Thyroid gland (tissue), 4 donors: ENCODE results near the gene STT3B. TPM values are rescaled to one million over a fixed set of nuclear protein-coding genes. Genes with fewer than 3 reads are reported as not detected.
A peak's percentile ranks its signal among the peaks of the same experiment; 100 is the strongest.

Experiments
- DNase-seq, 2 donors: peaks; one replicate each; pipeline ENCODE4 v3.0.0-alpha.2; 2019
- H3K27ac ChIP-seq, 3 donors: fragments of 200-600 bp; sonication (generic); 1 replicate in 2 of 3; 2 replicates in 1 of 3; pipeline ENCODE4 v1.5.1; 2016 to 2019; ENCODE audit warnings: mild to moderate bottlenecking in 1 of 3, moderate library complexity in 1 of 3
- H3K27me3 ChIP-seq: fragments of 200-600 bp; sonication (generic); one replicate; pipeline ENCODE4 v1.5.1; 2019
- H3K36me3 ChIP-seq, 2 donors: fragments of 200-600 bp; sonication (generic); one replicate each; pipeline ENCODE4 v1.5.1; 2016 to 2019
- H3K4me1 ChIP-seq, 2 donors: fragments of 200-600 bp; sonication (generic); one replicate each; pipeline ENCODE4 v1.5.1; 2017 to 2019
- H3K4me3 ChIP-seq, 3 donors: fragments of 200-600 bp; sonication (generic); replicated peaks in 1 of 3; 1 replicate in 2 of 3; 2 replicates in 1 of 3; pipeline ENCODE4 v1.5.1; 2016; ENCODE audit warnings: mild to moderate bottlenecking in 1 of 3
- H3K9me3 ChIP-seq: fragments of 200-600 bp; sonication (generic); one replicate; pipeline ENCODE4 v1.5.1; 2017
- CTCF ChIP-seq, 6 experiments: fragments of 200-600 bp in 3 of 6; fragments of 450-650 bp in 3 of 6; sonication (generic) in 3 of 6; IDR thresholded peaks; one replicate each; pipeline ENCODE4 v1.5.1; 2016 to 2019; ENCODE audit warnings: antibody characterized with exemption in 6 of 6, mild to moderate bottlenecking in 2 of 6, inconsistent platforms in 1 of 6, moderate library complexity in 1 of 6
- POLR2A ChIP-seq, 2 donors: fragments of 450-650 bp; IDR thresholded peaks; one replicate each; pipeline ENCODE4 v1.6.1; 2017; ENCODE audit warnings: antibody characterized with exemption in 2 of 2, mild to moderate bottlenecking in 2 of 2, moderate library complexity in 1 of 2
- WGBS, 2 donors: methylation state at CpG; one replicate each; pipeline ENCODE4 v1.1.5; 2017; 5-methylcytosine and 5-hydroxymethylcytosine counted together
- intact Hi-C: fragments of 100-400 bp; cut with DNase I; formaldehyde crosslinking; loops from one replicate; pipeline ENCODE4 v1.15.1; 2023
- total RNA-seq, 4 donors: library from RNA; depleted of rRNA; stranded (reverse); fragments of >200 nt; gene quantifications; one replicate each; pipeline ENCODE4 v1.2.3, GENCODE V29; 2016

The STT3B gene
- total RNA-seq, 4 donors from 2014 or later, result 111 to 172 (median 150) TPM

GRCh38 chr3:31544634-31545033, 11.9 kb downstream of the STT3B start:
- Histone ChIP-seq H3K9me3 (no peaks in the 10 kb centered on the region), H3K4me1 (peaks cover 23 to 33% of the 10 kb centered on the region in 2 donors), H3K27me3 (no peaks in the 10 kb centered on the region), H3K4me3 (no peak overlapping the region), H3K27ac (no peak overlapping the region), H3K36me3 (no peaks in the 10 kb centered on the region)
- 63 to 75% methylated on average over 9 of the region's 9 CpGs for WGBS, 2 donors
- TF ChIP-seq CTCF (IDR thresholded peaks at IDR 0.05) (no peak), POLR2A (IDR thresholded peaks at IDR 0.05) (no peak)
- intact Hi-C loops, result no loop called here
- peak in 1 of 2 donors; percentile 11 for DNase-seq

- no peak for DNase-seq
- intact Hi-C loops, result no loop called here
- TF ChIP-seq POLR2A (IDR thresholded peaks at IDR 0.05), result no peak
- Histone ChIP-seq H3K27me3 (no peaks in the 10 kb centered on the region), H3K9me3 (no peaks in the 10 kb centered on the region), H3K27ac (no peak overlapping the region), H3K4me3 (no peak overlapping the region), H3K4me1 (peaks cover 27 to 37% of the 10 kb centered on the region in 2 donors), H3K36me3 (no peaks in the 10 kb centered on the region)
- 85 to 89% methylated on average over 1 of the region's 1 CpG for WGBS, 2 donors
Observed at GRCh38 chr3:31546162-31546561, 13.4 kb downstream of the STT3B start.

GRCh38 chr3:31546725-31547124, 14.0 kb downstream of the STT3B start:
- intact Hi-C loops, result no loop called here
- no peak overlapping the region for H3K4me3 ChIP-seq
- 81 to 87% methylated on average over 1 of the region's 1 CpG for WGBS, 2 donors
- no peaks in the 10 kb centered on the region for H3K36me3 ChIP-seq
- H3K27ac ChIP-seq, result no peak overlapping the region
- no peak for TF ChIP-seq POLR2A (IDR thresholded peaks at IDR 0.05)
- TF ChIP-seq CTCF (IDR thresholded peaks at IDR 0.05), result no peak
- H3K9me3 ChIP-seq, result no peaks in the 10 kb centered on the region
- peaks cover 28 to 40% of the 10 kb centered on the region in 2 donors for H3K4me1 ChIP-seq
- no peak for DNase-seq
- H3K27me3 ChIP-seq, result no peaks in the 10 kb centered on the region

- Histone ChIP-seq H3K4me3 (no peak overlapping the region), H3K27ac (no peak overlapping the region), H3K27me3 (no peaks in the 10 kb centered on the region), H3K36me3 (no peaks in the 10 kb centered on the region), H3K9me3 (no peaks in the 10 kb centered on the region), H3K4me1 (peaks cover 25 to 31% of the 10 kb centered on the region in 2 donors)
- DNase-seq, result no peak
- intact Hi-C loops, result loop anchor here (10.0 kb wide), 1 partner anchor 214 kb away; no protein-coding TSS in a partner anchor
- TF ChIP-seq CTCF (IDR thresholded peaks at IDR 0.05) (peak in 5 of 6 experiments; percentile 35 to 74 (median 51)), POLR2A (IDR thresholded peaks at IDR 0.05) (no peak)
- WGBS, 2 donors, result 20 to 33% methylated on average over 2 of the region's 2 CpGs
Observed at GRCh38 chr3:31550452-31551251, 17.9 kb downstream of the STT3B start.

GRCh38 chr3:31551646-31552045, 18.9 kb downstream of the STT3B start:
- Histone ChIP-seq H3K27me3 (no peaks in the 10 kb centered on the region), H3K36me3 (no peaks in the 10 kb centered on the region), H3K27ac (no peak overlapping the region), H3K4me3 (no peak overlapping the region), H3K9me3 (no peaks in the 10 kb centered on the region), H3K4me1 (peaks cover 20 to 24% of the 10 kb centered on the region in 2 donors)
- DNase-seq, result no peak
- intact Hi-C loops, result loop anchor here (10.0 kb wide), 1 partner anchor 213 kb away; no protein-coding TSS in a partner anchor
- TF ChIP-seq POLR2A (IDR thresholded peaks at IDR 0.05) (no peak), CTCF (IDR thresholded peaks at IDR 0.05) (no peak)
- WGBS, 2 donors, result 97 to 98% methylated on average over 2 of the region's 2 CpGs
